Hematopoietic multipotent progenitor cell treated with erythropoietin and hydrocortisone succinate and interleukin-3 and kit ligand, for 4 days (in vitro differentiated cells): ENCODE results near the gene COL13A1.

Experiments used
- DNase-seq: peaks from one replicate; pipeline ENCODE4 v3.0.0-alpha.2; 2015

COL13A1 gene

DNA sequence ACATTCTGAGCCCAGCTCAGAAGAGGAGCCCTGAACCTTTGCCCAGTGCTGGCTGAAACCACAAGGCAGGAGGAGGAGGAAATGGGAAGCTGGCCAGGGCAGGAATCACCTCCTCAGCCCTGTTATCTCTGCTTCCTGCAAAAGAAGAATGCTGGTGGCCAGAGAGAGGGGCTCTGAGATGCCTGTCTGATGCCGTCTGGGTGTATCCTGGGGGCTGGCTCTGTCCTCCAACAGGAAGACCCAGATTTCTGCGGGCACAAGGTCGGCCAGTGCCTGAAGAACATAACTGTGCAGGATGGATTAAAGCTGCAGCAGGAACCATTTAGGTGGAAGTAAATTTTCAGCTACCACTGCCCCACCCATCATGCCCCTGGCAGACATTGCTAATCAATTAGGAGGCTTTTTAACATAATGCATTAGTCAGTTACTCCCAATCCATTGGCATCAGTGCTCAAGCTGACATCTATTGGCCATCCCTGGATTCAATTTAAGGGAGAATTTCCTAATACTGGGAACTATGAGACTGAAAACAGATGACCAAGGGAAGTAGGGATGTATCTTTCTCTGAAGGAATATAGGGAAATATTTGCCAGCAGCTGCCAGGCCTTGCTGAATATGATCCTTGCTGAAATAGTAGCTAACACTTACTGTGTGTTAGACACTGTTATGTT, 67.7 kb downstream of the COL13A1 start:
- DNase-seq = no peak

DNA sequence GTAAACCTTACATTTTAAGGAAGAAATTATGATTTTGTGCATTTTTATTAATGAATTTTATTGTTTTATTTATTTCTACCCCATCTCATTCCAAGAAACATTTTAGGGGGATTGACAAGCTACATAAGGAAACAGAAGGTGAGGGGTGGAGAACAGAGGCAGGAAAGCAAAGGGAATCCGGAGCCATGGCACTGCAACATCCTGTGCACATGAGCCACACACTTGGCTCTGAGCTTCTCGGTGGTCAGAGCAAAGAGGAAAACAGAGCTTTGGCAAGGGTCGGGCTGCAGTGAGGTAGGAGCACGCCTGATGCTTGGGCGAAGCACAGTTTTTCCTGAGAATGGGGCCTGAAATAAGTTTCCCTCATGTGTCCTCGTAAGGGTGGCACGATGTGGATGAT, 68.9 kb downstream of the COL13A1 start:
- DNase-seq = no peak

DNA sequence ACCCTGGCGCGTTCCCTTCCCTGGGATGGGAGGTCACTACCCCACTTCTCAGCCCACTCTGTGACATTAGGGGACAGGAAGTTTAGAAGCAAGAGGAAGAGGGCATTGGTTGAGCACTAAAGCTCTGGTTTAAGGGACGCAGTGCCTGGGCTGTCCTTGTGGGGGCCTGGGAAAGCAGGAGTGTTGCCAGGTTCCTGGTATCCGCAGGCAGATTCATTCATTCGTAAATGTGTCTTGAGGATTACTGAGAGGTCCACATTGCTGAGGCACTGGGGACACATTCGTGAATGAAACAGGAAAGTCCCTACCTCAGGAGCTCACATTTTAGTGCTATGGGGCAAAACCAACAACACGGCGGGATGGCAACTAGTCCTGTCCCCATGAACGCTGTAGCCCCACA, 69.4 kb downstream of the COL13A1 start:
- DNase-seq = no peak

DNA sequence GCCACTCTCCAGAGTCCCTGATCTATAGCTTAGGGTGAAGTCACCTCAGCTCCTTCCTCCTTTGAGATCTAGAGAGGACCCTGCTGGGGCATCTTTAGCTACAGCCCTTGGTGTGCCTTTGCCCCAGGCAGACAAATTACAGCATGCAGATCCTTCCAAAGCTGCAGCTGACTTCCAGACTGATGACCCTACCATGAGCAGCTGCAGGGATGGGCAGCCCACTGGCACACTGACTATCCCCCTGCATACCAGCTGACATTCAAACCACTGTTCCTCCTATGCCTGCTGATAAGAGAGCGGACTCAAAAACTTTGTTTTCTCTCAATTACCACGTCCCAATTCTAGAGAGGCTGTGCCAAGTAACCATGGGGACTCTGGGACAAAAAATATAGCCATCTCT, 70.6 kb downstream of the COL13A1 start:
- no peak for DNase-seq

DNA sequence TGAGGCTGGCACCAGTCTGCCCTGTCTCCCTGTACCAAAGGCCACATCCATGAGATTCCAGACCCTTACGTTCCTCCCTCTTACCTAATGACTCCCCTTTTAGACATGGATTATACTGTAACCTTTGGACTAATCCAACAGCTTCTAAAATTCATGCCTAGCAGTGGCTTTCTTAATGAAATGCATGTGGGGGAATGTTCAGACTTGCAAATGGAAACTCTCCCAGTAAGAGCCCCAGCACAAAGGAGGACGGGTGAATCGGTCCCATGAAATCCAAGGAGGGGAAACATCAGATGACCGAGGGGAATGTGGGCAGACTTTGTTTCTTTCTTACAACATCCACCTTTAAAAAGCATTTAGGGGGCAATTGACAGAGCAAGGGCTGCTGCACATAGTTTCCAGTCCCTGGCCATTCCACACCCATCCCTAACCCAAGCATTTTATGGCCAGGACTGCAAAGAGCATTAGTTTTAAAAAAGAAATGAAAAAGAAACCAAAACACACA, 71.5 kb downstream of the COL13A1 start:
- no peak for DNase-seq

DNA sequence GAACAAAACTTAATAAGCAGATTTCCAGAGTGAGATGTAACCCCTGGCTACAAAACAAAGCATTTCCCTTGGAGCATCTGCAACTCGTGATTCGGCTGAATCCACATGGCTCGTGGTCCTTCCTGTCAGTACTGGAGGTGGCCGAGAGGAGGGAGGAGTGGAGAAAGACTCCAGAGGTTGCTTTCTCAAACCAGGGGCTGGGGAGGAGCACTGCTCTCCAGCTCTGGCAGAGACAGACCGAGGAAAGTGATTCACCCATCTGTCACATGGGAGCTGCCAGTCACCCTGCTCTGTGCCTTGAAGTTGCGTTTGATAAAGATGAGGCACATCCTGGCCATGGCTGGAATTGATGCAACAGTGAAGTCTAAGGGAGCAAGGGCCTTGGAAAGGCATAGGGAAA, 72.7 kb downstream of the COL13A1 start:
- DNase-seq = no peak

DNA sequence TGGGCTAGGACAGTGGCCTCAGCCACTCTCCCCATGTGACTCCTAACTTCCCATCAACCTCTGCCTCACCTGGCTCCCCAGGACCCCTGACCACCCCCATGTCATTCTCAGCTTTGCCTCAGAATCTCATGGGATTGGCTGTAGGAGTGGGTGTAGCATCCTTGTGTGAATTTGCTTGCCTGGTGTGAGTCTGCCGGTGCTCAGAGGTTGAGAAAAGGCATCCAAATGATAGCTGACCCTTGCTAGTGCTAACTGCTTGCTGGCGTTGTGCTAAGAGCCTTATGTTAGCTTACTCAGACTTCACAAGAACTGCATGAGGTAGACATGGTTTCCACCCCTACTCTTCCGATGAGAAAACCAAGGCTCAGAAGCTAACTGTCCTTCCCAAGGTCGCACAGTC, 74.2 kb downstream of the COL13A1 start:
- DNase-seq = no peak

DNA sequence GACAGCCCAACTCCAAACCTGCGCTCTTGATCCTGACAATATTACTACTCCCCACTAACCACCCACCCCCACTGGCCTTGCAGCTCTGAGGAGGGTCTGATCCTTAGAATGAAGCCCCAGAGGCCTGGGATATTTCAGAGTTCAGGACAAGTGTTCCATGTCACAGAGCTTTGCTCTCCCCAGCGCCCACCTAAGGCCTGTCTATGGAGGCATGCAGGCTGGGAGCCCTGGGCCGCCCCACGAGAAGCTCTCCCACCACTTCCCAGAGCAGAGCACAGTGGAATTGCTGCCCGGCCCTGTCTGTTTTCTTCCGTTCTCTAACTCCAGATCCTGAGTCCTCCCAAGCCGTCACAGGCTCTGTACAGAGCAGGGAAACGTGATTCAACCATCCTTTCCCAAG, 74.6 kb downstream of the COL13A1 start:
- DNase-seq = no peak

DNA sequence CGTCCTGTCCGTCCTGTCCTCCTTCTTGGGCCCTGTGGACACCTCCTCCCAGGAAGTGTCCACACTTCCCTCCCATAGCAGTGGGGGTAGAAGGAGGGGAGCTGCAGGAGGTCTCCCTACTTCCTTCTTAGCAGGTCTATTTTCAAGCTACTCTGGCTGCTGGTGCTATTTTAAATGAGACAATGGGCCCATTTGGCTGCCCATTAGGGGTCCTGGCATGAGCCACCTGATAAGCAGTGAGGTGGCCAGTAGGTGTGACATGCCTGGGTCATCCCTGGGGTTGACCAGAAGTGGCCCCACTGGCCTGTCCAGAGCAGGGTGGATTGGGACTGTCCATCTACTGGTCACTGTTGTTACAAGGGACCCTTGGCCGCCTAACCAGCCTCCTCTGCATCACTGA, 75.2 kb downstream of the COL13A1 start:
- no peak for DNase-seq

DNA sequence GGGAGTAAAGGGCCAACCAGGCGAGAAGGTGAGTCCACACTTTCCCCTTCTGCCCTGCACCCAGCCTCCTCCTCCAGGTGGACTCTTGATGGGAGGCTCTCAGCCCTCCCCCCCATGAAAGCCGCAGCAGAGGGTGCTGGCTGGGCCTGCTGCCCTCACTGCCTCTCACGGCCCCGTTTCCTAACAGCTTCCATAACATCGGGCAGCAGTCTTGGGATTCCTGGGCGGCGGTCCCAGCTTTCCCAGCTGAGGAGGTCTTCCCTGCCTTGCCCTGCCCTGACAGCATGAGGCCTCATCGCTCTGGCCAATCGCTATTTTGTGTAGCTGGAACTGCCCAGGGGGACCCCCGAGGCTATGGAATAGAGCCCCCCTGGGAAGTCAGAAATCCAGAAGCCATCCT, 76.3 kb downstream of the COL13A1 start:
- no peak for DNase-seq

DNA sequence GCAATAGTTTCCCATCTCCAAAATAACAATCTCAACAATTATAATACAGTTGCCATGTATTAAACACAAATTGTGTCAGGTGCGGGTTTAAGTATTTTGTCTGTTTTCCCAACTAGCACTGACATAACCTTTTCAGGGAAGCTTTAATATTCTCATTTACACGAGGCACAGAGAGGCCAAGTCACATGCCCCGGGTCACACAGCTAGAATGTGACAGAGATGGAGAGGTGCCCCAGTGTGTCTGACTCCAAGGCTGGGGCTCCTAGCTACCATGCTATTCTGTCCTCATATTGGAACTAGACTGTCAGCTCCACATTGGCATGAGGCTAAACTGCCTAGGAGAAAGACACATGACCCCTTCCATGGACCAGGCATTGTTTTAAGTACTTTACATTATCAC, 77.2 kb downstream of the COL13A1 start:
- no peak for DNase-seq

DNA sequence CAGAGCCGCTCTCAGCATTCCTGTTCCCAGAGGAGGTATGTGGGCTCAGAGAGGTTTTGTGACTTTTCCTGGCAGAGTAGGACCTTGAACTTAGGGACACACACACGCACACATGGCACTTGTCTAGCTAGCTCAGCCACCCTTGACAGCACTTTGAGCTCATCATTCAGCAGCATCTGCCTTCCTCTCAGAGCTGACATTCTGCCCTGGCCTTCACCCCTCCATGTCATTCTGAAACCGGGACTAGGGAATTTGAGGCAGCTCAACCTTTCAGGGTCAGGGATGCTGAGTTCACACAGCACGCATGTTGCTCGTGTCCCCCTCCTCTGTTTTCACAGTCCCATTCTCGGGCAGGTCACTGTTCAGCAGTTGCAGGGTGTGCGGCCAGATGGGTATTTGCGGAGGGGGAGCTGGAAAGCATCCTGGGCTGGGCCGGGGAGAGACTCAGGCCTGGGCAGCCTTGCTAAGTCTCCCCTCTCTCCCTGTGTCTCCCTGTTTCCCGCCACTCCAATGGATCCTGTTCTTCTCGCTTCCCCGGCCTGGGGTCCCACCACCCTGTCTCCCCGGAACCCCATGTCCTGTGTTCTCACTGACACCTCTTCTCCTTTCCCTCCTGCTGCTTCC, 78.0 kb downstream of the COL13A1 start:
- no peak for DNase-seq

DNA sequence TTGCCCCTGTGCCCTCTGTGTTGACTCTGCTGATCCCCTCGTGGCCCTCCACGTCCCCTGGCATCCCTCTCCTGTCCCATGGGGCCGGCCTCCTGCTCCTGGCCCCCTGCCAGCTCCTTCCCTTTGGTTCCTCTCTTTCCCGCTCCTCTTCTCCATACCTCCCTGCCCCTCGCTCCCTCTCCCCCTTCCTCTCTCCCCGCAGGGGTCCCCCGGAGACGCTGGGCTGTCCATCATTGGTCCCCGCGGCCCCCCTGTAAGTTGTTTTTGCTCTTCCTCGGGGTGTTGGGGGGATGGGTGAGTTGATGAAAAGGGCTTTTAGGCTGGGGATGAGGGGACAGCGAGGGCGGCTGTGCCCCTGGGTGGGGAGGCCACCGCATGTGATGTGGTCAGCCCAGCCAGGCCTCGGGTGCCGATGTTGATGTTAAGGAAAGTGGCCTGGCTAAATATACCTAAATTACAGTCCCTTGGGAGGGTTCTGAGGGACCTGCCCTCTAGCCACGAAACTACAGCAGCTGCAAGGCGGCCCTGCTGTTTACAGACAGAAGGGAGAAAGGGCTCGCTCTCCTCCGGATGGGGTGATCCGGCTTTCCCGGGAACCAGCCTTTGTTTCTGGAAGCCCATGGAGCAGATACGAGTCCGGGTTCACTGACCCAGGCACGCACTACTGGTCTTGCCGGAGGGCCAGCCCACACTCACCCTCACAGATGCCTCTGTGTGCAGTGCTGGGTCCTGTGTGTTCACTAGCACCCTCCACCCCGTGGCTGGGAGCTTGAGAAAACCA, 78.8 kb downstream of the COL13A1 start:
- DNase-seq = no peak

DNA sequence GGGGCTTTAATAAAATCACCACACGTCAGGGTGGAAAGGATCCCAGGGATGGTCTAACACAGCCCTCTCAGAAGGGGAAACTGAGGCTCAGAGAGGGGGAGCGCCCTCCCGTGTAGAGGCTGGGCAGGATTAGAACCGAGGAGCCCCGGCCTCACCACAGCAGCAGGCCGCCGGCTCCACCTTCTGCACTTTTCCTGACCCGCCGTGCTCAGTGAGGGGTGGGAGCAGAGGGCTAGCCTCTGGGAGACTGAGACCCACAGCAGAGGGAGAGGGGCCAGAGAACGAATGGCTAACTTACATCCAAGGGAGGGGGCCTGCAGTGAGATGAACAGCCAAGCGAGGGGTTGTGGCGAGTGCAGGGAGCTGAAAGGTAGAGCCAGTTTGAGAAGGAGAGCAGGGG, 79.5 kb downstream of the COL13A1 start:
- DNase-seq = no peak

DNA sequence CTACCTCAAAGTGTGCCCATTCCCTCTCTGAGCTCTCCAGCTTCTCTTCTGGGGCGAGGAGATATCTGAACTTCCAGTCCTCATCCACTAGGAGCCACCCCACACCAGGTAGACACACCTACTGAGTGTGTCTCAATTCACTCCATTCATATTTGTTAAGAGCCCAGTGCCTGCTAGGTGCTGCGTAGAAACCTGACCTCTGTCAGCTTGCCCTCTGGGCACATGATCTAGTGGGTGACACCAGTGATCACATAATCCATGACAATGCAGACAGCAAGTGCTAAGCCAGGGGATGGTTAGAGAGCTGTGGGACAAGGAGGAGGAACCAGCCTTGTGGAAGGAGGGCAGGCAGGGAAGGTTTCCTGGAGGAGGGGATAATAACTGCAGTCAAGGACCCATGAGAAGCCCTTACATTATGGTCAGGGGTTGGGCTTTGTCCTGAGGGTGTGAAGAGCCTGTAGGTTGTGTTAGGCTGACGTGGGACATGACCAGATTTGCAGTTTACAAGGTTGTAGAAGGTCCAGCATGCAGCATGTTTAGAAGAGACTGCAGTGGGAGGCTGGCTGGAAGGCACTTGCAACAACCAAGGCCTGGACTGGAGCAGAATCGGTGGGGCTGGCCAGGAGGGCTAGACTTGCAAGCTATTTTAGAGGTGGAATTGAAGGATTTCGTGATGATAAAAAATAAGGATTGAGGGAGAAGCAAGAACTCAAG, 81.8 kb downstream of the COL13A1 start:
- peak; percentile 14 for DNase-seq

DNA sequence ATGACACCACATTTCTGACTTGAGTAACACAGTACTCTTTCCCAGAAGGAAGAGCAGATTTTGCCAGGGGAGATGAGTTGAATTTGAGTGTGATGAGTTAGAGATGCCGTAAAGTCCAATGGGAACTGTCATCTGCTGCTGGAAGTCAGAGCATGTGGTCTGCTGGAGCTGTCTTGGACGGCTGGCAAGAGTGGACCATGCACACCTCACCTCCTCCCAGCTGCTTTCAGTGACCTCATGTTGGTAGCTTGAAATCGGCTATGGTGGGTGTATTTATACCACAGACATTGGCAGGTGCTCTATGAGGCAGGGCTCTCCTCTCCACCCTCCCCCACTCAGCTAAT, 82.3 kb downstream of the COL13A1 start:
- DNase-seq = no peak

DNA sequence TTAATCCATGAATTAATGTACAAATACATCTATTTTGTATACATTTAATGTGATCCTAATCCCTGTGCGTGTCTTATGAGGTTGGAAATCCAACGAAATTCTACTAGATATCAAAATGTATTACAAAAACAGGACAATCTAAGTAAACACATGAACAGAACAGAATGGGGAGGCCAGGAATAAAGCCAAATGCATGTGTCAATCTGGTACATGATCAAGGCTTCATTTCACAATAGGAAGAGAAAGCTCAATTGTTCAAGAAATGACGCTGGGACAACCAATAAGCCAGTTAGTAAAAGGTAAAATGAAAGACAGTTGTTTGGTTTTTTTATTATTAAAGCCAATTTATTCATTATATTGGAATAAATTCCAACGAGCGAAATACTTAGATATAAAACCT, 83.0 kb downstream of the COL13A1 start:
- no peak for DNase-seq

DNA sequence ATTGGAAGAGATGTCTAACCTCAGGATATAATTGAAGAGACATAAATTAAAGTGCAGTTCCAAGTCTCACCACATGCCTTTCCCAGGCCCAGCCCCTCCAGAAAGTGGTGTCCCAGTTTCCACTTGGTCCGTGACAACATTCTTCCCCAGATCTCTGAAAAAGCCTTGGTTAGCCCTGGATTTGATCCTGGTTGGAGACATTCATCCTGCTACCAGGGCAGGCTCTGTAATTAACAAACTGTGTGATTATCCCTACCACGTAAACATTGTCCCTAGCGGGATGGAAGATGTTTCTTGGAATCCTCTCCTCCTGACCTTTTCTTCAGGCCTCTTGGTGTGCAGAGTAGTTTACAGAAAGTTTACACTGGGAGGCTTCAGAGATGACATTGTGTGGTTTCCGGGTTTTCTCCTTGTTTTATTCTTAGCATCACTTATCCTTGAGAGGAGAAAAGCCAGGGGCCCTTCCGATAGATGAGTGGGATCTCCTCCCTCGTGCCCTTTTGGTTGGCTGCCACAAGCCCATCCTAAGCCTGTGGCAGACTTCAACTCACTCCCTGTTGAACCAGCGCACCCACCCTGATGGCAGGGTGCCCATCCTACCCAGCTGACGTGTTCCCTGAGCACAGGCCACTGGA, 83.8 kb downstream of the COL13A1 start:
- DNase-seq = peak; percentile 10

DNA sequence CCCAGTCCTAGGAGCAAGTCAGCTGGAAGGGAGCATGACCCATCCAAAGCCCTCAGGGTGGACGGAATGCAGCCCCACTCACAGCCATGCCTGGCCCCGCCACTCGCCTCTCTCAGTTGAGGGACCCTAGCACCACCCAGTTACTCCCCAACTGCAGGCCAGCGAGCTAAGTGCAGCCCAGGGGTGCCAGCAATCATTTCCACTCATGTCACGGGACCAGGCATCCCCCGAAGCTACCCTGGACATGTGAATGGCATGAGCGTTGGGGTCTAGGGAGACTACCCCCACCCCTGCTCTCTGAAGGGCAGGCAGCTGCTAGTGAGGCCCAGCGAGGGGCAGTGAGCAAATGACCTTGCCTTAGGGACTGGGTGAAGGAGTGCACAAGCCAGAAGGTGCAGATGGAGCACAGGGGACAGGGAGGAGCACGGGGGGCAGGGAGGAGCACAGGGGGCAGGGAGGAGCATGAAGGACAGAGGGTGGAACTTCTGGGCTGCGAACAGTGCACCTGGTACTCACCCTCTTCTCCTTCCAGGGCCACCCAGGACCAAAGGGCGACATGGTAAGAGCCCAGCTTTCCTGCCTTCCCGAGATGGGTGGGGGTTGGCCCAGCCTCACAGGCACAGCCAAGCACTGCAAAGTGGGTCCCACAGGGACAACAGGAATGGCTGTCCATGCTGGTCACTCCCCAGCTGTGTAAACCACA, 87.3 kb downstream of the COL13A1 start:
- DNase-seq = no peak

DNA sequence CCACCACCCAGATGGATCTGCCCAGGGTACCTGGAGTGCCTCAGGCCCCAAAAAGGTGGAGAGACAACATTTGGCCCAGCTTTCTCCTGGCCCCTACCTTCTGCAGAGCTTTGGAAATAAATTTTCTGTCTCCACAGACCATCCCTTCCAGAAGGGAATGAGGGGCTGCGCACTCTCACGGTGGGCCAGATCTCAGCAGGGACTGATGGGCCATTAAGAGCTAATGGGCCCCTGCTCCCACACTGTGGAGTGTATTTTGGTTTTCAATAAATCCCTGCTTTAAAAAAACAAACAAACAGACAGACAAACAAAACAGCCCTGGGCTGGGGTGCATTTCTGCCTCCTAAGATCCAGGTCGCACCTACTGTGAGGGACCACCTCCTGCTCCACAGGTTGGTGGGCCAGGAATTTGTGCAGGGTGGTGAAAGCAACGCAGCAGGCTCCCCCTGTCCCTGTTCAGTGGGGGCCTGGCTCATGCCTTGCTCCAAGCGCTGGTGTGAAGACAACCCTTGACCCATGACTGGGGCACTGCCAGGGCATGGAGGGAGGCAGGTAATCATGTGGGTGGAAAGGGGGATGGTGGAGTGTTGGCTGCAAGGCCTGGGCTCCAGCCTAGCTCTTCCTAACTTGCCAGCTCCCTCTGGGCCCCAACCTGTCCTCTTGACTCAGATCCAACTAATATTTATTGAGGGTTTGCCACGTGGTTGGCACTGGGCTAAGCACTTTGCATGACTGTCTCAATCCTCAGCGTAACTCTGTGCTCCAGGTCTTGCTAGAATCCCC, 88.5 kb downstream of the COL13A1 start:
- DNase-seq = no peak

DNA sequence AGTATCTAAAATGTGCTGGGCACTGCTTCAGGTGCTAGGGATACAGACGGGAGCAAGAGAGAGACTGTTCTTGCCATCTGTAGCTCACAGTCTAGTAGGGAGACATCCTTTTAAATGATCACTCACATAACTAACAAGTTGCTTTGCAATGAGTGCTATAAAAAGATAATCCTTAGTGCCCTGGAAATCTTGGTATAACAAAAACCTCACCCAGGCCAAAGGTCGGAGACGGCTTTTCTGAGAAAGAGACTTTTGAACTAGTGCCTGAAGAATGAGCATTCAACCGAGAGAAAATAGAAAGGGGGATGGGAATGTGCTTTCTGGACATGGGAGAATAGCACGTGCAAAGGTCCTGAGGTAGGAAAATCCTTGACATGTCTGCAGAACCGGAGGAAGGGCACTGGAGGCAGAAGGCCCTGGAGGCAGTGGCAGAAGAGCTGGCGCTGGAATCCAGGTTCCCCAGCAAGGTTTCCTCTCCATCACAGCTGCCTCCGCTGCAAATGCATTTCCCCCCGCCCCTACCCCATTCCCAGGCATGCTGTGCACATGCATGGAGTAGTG, 89.4 kb downstream of the COL13A1 start:
- DNase-seq = no peak
